OCI-LY7 (cell line): ENCODE measurements around the gene WDR7.

ENCODE experiments used
- EZH2phosphoT487 ChIP-seq: fragments of 200-600 bp; sonication (generic); IDR thresholded peaks from 2 replicates; pipeline ENCODE4 v1.6.1; 2018; ENCODE audit warnings: low read depth, borderline replicate concordance, mild to moderate bottlenecking, mixed run types, antibody characterized with exemption, low read length, moderate library complexity, mixed read lengths
- TF ChIP-seq, protein P1 (sequence below): fragments of 200-600 bp; sonication (generic); conservative IDR thresholded peaks from 2 replicates; pipeline ENCODE4 v1.5.1; 2014; ENCODE audit warnings: mild to moderate bottlenecking, antibody characterized with exemption, low read length, moderate library complexity, mixed read lengths

DNA sequence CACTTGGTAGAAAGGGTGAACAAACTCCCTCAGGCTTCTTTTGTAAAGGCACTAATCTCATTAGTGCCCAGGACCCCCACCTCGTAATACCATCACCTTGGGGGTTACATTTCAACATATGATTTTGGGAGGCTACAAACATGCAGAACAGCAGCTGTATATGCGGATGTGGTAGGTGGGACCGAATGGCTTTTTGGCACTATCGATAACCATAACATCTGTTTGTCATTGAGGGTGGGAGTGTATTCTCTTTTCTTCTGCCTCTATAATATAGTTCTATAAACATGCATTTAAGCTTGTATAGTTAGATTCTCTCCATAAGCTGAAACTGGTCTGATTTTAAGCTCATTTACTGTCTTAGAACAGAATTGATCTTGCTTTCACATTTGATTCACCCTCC is 256.6 kb downstream of the WDR7 start:
- TF ChIP-seq, protein P1, sequence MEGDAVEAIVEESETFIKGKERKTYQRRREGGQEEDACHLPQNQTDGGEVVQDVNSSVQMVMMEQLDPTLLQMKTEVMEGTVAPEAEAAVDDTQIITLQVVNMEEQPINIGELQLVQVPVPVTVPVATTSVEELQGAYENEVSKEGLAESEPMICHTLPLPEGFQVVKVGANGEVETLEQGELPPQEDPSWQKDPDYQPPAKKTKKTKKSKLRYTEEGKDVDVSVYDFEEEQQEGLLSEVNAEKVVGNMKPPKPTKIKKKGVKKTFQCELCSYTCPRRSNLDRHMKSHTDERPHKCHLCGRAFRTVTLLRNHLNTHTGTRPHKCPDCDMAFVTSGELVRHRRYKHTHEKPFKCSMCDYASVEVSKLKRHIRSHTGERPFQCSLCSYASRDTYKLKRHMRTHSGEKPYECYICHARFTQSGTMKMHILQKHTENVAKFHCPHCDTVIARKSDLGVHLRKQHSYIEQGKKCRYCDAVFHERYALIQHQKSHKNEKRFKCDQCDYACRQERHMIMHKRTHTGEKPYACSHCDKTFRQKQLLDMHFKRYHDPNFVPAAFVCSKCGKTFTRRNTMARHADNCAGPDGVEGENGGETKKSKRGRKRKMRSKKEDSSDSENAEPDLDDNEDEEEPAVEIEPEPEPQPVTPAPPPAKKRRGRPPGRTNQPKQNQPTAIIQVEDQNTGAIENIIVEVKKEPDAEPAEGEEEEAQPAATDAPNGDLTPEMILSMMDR, result no peak
- no peak for TF ChIP-seq EZH2phosphoT487
